NCI-H226 (cell line): ENCODE measurements around the gene KCNJ10.

Experiments
- DNase-seq: peaks from one replicate; pipeline ENCODE4 v3.0.0-alpha.2; 2015

Gene KCNJ10

GRCh38 chr1:160082926-160083325 is 13.0 kb upstream of the KCNJ10 start:
- DNase-seq = no peak

DNA sequence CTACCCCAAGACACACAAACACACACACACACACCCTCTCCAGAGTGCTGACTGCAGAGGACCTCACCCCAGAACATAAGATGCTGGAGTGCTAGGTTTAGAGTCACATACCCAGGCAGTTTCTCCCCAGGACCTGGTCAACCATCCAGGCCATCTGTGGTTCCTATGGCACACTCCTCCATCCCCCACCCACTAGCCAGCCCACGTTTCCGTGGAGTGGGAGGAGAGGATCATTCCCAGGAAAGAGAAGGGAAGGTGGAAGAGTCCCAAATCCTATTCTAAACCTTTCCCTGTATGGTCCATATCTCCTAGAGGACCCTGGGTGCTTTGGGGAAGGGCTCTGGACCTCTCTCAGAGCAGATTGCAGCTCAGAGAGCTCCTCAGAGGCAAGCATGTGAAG is 12.5 kb upstream of the KCNJ10 start:
- DNase-seq = no peak

GRCh38 chr1:160081261-160081936 is 11.4 kb upstream of the KCNJ10 start, which contains the start of gene KCNJ9:
KCNJ9 (plus strand) TSS chr1:160081538; CDS start chr1:160084031, 2,493 bp downstream.
- no peak for DNase-seq

DNA sequence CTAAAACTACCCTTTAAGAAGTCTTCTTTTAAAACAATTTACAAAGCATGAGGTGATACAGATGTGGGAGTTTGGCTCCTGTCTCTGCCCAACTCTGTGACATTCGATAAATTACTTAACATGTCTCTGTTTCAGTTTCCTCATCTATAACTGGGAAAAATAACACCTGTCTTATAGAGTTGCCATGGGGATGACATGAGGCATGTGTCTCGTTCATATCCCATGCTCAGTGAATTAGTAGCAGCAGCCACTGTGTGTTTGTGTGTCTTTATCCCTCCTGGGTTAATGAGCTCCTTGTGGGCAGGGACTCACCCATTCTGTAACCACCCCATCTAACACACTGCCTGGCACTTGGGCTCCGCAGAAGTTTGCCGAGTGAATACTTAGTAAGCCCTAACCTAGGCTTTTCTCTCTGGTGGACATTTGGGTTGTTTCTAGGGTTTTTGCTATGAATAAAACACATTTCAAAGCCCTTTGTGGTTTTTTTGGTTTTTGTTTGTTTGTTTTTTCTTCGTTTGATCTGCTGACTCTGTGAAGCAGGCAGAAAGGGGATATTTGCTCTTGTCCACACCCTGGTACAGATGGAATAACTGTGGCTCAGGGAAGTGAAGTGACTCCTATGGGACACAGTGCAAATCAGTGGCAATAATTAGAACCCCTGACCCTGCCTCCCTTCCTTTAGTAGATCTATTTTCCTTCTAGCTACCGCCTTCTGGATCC is 10.6 kb upstream of the KCNJ10 start:
- no peak for DNase-seq

GRCh38 chr1:160079448-160079847 is 9.5 kb upstream of the KCNJ10 start:
- no peak for DNase-seq

- peak; percentile 20 for DNase-seq
Measured at GRCh38 chr1:160078512-160079195, 8.7 kb upstream of the KCNJ10 start.

GRCh38 chr1:160077486-160077885 is 7.5 kb upstream of the KCNJ10 start:
- no peak for DNase-seq

DNA sequence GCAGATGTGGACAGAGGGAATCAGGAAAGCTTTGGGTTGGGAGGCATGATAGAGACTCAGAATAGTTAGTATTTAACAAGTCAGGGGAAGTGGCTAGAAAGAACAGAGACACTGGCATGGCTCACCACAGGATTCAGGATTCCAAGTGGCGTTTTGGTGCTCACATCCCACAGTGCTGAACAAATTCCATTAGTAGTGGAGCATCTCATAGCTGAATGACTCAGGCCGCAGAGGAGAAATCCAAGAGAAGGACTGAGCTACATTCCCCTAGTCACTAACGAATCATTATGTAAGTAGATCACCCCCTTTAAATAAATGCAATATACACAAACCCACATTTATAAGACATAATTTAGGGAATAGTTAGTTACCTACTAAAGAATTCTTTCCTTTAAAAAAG is 6.3 kb upstream of the KCNJ10 start:
- no peak for DNase-seq

DNA sequence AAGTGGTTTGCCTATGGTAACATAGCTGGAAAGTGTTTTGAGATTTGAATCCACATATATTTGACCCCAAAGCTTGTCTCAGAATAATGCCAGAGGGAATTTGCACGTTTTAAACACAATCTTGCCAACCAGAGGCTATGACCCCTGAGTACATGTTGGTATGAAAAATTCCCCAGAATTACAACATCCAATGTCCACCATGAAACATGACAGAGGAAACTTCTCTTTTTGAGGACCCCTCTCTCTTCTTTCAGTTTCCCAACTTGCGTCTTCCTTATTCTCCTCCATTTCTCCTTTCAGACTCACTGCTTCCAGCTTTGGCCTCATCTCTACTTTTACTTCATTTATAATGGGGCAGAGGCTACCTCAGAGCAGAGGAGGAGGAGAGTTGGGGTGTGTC is 5.9 kb upstream of the KCNJ10 start:
- no peak for DNase-seq

DNA sequence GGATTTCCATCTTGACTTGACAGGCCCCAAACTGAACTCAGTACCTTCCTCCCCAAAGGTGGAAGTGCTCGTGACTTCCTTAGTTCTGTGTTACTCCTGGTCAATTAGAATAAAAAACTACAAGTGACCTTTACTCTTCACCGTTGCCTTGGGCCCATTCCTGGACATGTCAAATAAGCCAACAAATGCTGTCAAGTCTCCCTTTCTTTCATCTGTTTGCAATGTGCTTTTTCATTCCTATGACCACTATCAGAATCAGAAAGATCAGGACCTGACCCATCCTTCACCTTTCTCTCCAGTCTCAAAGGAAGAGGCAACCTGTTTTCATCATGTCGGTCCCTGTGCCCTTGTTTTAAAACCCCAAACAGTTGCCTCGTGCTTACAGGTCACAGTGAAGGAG is 4.9 kb upstream of the KCNJ10 start:
- DNase-seq = no peak

DNA sequence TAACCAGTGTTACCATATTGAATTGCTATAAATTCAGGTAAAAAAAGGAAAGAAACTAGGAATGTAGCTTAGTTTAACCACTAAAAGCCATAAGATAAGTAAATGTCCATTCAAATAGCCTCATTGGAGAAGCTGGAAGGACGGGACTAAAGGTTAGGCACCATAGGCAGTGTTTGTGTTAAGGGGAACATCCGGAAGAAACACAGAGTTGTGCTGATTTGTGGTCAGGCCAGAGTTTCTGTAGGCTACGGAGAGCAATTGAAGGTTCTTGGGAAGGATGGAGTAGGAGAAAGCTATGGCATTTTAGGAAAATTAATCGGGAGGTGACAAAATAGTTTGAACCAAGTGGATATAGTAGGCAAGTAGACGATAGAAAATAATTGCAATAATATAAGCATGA is 1.3 kb upstream of the KCNJ10 start:
- DNase-seq = no peak

- peak; percentile 66 for DNase-seq
Measured at GRCh38 chr1:160070243-160071163, 543 bp upstream of the KCNJ10 start.

- no peak for DNase-seq
Measured at GRCh38 chr1:160068225-160068624, 1.7 kb downstream of the KCNJ10 start.

GRCh38 chr1:160066829-160067745 is 2.9 kb downstream of the KCNJ10 start:
- DNase-seq = no peak

DNA sequence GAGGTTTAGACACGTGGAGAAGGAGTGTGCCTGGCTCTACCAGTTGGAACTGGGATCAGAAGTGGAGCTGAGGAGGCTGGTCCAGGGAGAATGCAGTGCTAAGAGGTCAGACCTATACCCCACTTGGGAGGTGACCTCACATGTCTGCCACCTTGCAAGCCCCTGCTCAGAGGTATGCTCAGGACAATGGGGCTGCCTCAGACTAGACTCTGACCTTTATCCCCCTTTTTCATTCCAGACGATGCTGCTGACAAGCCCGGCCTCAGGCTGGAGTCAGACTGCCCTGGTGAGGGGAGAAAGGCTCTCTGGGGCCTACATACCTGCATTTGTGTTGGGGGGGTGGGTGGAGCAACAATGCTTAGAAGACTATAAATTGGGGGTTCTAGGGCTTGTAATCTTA is 5.2 kb downstream of the KCNJ10 start:
- DNase-seq = no peak

GRCh38 chr1:160064164-160064563 is 5.8 kb downstream of the KCNJ10 start:
- no peak for DNase-seq

- no peak for DNase-seq
Measured at GRCh38 chr1:160063176-160063575, 6.8 kb downstream of the KCNJ10 start.

DNA sequence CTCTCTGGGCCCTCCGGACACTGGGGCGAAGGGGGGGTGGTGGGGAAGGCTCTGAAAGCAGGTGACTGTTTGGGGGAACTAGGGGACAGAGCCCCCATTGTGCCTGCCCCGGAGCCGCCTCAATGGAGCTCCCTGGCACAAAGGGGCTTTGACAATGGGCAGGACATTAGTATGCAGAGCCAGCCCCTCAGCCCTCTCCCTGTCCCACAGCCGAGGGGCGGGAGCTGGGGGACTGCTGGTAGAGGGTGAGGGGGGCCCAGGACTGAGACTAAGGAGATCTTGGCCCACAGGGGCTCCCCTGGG is 7.8 kb downstream of the KCNJ10 start:
- no peak for DNase-seq

DNA sequence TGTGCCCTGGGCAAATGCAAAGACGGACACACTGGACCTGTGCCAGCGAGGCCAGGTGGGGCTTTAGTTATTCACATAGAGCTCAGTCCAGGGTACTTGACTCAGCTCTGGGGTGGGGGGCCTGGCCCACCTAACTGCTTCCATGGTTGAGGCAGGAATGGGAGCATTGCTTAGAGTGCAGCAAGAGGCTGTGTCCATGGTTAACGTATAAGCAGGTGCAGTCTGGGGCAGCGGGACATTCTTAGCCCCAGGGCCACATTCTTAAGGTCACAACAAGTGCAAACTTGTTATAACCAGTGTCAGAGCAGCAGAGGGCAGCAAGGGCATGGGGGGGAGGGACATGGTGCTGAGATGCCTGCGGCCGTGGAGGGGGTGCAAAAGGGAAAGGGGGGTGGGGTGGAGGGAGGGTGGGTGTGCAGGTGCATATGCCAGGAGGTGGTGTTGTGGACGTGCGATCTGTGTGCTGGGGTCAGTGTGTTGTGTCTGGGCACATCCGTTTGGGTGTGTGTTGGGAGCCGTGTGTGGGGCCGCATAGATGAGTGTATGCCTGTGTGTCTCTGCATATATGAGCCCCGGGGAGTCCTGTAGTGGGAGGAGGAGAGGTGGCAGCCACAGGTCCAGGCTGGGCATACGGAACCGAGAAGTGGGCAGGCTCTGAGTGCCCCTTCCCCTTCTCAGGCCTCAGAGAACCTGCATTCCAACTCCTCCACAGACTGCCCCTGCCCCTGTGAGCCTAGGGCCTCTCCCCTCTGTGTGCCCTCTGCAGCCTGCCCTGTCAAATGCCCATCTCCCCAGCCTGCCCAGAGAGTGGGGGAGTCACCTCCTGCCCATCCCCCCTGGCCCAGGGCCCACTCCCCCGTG is 8.4 kb downstream of the KCNJ10 start:
- DNase-seq = no peak

DNA sequence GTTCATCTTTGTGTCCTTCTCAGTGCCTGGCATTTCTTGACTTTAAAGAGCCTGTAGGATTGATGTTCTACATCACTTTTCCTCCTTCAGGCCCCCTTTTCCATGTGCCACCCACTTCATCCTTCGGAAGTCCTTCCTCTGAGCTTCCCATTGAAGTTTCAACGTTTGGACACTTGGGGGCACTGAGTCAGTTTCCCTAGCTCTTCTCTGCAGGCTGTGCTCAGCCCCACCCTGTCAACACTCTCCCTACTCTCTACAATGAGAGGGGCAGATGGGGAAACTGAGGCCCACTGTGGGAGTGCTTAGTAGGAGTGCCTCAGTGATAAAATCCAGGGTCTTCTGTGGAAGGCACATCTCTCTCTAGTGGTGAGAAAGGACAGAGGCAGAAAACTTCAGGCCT is 11.9 kb downstream of the KCNJ10 start:
- DNase-seq = no peak

DNA sequence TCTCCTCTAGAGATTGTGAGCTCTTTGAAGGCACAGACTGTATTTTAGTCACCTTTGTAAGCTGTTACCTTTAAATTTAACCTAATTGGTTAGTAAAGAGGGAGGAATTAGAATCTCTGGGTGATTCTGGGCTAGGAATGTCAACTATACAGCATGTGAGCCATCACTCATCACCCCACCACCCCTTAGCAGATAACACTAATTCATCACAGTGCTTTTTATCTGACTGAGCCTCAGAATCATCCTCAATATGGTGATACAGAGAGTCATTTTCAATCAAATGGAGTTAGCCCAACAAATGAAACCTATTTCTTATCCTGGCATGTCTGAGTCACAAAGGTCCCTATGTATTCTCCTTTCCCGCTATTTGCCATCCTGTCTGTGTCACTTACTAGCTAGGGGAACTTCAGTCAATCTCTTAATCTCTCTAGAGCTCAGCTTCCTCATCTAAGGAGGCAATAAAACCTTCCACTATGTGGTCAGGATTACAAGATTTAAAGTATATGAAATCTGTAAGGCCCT is 13.3 kb downstream of the KCNJ10 start:
- no peak for DNase-seq
